GM20000 (cell line): ENCODE results near the gene RXYLT1.

Source experiments
- DNase-seq: peaks from one replicate; pipeline ENCODE4 v3.0.0; 2012; ENCODE audit warnings: low spot score
- TF ChIP-seq, protein P1 (sequence below): IDR thresholded peaks from 2 replicates; pipeline ENCODE4 v1.5.1; 2012; ENCODE audit warnings: mild to moderate bottlenecking, control low read depth; ENCODE audit errors: extremely low read depth, missing control alignments

Gene RXYLT1

DNA sequence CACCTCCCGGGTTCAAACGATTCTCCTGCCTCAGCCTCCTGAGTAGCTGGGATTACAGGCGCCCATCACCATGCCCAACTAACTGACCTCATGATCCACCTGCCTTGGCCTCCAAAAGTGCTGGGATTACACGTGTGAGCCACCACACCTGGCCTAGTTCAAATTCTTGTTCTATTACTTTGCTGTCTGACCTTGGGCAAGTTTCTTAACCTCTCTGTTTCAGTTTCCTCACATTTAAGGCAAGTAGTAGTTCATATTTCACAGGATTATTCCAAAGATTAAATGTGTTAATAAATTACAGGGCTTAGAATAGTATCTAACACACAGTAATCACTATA lies 10.9 kb downstream of the RXYLT1 start:
- no peak for DNase-seq

DNA sequence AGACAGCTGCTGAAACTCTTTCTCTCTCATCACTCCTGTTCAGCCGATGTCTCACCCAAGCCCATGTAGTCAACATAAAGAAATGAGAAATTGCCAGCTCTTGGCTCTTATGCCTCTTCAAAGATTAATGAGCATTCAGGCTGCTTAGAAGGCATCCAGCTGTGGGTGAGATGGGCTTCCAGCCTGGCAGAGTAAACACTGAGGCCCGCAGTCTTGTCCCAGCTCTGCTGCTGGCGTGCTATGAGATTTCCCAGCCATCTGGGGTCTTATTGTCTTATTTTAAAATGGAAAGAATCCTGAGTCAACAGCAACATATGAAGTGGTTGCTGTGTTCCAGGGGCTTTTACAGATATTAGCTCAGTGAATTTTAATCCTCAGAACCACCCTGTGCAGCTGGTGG lies 12.6 kb downstream of the RXYLT1 start:
- DNase-seq: no peak
- TF ChIP-seq, protein P1, sequence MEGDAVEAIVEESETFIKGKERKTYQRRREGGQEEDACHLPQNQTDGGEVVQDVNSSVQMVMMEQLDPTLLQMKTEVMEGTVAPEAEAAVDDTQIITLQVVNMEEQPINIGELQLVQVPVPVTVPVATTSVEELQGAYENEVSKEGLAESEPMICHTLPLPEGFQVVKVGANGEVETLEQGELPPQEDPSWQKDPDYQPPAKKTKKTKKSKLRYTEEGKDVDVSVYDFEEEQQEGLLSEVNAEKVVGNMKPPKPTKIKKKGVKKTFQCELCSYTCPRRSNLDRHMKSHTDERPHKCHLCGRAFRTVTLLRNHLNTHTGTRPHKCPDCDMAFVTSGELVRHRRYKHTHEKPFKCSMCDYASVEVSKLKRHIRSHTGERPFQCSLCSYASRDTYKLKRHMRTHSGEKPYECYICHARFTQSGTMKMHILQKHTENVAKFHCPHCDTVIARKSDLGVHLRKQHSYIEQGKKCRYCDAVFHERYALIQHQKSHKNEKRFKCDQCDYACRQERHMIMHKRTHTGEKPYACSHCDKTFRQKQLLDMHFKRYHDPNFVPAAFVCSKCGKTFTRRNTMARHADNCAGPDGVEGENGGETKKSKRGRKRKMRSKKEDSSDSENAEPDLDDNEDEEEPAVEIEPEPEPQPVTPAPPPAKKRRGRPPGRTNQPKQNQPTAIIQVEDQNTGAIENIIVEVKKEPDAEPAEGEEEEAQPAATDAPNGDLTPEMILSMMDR: no peak

More for the DNA sequence above, 10.9 kb downstream of the RXYLT1 start:
- TF ChIP-seq, protein P1: no peak

DNA sequence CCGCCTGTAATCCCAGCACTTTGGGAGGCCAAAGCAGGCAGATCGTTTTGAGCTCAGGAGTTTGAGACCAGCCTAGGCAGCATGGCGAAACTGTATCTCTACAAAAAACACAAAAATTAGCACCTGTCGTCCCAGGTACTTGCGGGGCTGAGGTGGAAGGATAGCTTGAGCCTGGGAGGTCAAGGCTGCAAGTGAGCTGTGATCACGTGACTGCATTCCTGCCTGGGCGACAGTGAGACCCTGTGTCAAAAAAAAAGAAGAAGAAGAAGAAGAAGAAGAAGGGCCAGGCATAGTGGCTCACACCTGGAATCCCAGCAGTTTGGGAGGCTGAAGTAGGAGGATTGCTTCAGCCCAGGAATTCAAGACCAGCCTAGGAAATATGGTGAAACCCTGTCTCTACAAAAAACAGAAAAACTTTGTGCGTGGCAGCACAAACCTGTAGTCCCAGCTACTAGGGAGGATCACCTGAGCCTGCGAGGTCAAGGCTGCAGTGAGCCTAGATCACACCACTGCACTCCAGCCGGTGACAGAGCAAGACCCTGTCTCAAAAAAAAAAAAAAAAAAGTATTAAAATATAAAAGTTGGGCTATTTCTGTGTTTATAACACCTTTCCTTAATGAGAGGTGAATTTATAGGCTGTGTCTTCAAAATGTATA lies 15.5 kb downstream of the RXYLT1 start:
- TF ChIP-seq, protein P1: no peak
- DNase-seq: no peak

DNA sequence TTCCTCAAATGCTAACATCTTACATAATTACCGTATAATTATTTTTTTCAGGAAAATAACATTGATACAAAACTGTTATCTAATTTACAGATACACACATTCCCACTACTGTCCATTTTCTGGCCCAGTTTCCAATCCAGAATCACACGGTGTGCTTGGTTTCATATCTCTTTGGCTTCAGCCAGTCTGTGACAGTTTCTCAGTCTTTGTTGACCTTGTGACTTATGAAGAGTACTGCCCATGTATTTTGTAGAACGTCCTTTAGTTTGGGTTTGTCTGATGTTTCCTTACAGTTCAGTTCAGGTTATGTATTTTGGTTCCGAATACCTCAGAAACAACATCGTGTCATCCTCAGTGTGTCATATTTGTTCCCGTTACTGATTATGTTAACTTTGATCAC lies 16.2 kb downstream of the RXYLT1 start:
- TF ChIP-seq, protein P1: no peak
- no peak for DNase-seq

DNA sequence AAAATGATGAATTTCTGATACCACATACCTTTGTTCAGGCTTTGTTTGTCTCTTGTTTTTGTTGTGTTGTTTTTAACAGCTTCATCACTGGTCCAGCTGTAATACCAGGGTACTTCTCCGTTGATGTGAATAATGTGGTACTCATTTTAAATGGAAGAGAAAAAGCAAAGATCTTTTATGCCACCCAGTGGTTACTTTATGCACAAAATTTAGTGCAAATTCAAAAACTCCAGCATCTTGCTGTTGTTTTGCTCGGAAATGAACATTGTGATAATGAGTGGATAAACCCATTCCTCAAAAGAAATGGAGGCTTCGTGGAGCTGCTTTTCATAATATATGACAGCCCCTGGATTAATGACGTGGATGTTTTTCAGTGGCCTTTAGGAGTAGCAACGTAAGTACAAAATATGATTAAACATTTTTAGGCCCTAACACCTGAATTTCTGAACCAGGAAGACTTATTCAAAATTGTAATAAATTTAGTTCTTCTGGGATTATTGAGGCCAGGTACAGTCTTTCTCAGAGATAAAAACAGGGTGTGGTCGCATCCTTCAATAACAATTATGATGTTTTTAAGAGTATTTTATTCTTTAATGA lies 22.4 kb downstream of the RXYLT1 start:
- DNase-seq: peak; percentile 21
- TF ChIP-seq, protein P1: no peak

DNA sequence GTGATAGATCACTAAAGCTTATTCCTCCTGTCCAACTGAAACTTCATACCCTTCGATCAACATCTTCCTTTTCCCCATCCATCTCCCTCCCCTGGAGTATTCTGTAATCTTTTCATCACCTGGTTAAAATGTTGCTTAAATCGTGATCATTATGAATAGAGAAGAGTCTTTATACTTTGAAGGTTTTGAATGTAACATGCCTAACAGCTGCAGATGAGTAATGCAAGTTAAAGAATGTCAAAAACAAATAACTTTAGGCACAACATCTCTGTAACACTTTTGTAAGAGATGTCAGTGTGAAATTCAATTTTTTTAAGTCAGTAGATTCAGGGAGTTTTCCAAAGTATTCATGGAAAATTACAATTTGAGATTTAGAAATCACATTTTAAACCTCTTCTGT lies 25.0 kb downstream of the RXYLT1 start:
- DNase-seq: no peak
- TF ChIP-seq, protein P1: no peak

DNA sequence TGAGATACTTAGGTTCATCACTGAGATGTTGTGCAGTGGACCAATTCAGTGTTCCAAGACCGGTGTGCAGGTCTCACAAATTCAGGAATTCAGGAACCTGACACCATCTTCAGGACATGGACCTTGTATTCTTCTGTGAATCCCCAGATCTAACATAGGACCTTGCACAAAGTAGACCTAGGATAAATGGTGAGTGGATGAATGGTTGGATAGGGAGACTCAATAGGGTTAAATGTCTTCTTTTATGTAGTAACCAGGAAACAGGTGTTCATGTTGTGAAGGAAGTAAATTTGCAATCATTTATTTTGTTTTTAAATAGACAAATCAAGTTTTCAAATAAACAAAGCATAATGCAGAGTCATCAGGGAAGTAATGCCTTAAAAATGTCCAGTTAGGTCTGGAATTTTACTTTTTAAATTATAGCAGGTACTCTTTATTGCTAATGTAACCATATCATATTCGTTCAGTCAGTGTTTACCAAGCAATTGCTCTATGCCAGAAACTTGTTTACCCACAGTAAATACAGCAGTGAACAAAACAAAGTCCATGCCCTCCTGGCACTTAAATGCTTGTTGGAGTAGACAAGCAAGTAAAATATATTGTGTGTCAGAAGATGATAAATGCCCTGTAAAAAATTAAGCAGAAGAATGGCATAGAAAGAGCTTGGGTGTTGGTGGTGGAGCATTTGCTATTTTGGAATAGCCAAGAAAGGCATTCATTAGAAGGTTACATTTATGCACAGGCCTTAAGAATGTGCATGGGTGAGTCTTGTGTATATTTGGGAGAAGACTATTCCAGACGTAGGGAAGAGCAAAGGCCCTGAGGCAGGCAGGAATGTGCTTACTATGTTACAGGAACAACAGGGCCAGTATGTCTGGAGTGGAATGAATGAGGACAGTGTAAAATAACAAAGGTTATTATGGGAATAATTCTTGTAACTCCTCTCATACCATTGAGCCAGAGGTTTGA lies 26.3 kb downstream of the RXYLT1 start:
- TF ChIP-seq, protein P1: no peak
- DNase-seq: no peak
